GM21526 (cell line): ENCODE results near the gene CBX2.

ENCODE experiments used
- ATAC-seq: cut with Tn5 transposase; IDR thresholded peaks from one replicate; pipeline ENCODE4 v1.9.1; 2021; ENCODE audit warnings: moderate library complexity; ENCODE audit not compliant: unreplicated experiment, low FRiP score

The CBX2 gene

GRCh38 chr17:79822583-79823124 lies 44.7 kb downstream of the CBX2 start:
- no peak for ATAC-seq

DNA sequence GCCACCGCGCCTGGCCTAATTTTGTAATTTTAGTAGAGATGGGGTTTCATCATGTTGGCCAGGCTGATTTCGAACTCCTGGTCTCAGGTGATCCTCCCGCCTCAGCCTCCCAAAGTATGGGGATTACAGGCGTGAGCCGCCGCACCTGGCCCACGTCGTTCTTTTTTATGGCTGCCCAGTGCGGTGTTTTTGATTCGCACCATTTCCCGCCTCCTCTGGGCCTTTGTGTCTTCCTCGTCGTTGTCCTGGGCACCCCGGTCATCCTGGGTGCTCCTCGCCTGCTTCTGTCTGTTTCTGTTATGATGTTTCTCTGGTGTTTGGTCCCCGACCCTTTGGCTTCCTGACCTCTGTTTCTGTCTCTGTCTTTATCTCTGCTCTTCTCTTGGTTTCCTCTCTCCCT lies 46.3 kb downstream of the CBX2 start:
- ATAC-seq = no peak

DNA sequence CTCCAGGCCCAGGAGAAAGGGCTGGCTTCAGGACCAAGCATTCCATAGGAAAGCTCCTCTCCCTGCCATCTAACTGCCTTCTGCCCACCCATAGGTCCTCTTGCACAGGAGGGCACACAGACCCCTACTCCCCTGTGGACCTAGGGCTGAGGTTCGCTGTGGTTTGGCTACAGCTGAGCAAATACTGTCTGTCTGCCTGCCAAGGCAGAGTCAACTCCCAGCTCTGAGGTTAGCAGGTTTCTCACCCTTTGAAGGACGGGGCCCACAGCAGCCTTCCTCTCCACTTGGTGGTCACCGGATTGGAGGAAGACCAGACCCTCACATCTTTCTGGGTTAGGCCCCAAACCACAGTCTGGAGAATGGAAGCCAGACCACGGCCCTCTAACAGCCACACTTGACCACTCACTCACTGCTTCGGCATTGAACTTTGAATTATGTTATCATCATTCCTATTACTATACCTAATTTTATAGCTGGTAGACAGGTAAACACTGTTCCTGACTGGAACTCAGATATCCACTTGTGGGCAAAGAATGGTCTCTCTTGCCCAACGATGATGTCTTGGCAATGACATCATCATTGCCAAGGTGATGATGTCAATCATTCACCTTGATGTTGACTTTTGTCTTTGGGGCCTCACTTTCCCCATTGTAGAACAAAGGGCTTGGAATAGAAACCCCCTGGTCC lies 47.1 kb downstream of the CBX2 start:
- ATAC-seq = no peak

DNA sequence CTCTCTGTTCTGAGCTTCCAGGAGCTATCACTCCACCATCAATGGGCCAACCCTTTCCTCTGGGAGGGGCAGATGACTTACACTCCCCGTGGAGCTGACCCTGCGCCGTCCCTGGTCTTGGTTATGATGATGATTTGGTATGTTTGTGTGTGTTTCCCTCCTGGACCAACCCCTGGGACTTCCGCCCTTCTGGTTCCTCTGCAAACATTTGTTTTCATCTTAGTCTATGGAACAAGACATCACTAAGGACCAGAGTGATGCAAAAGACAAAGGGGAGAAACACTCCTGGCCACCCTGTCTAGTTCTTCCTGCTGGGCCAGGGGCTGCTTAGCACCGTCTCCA lies 47.6 kb downstream of the CBX2 start:
- no peak for ATAC-seq

GRCh38 chr17:79826204-79826680 lies 48.3 kb downstream of the CBX2 start:
- ATAC-seq = no peak

GRCh38 chr17:79826841-79827578 lies 49.1 kb downstream of the CBX2 start:
- ATAC-seq = no peak

- no peak for ATAC-seq
These were observed 51.1 kb downstream of the CBX2 start for GRCh38 chr17:79829004-79829403.

DNA sequence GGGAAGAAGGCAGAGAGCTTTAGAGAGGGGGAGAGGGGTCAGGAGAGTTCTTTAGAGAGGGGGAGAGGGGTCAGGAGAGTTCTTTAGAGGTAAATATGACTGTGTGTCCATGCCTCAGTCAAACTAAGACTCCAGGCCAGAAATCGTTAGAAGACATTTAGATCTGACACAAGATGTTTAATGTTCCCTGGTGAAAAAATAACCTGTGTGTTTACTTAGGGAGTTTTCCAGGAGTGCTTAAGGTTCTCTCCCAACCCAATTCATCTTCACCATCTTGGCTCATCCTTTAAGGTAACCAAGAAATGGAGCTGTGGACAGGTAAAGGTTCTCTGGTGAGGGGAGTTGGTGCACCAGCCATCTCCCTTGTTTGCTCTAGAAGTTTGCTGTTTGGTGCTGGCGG lies 51.5 kb downstream of the CBX2 start:
- no peak for ATAC-seq

DNA sequence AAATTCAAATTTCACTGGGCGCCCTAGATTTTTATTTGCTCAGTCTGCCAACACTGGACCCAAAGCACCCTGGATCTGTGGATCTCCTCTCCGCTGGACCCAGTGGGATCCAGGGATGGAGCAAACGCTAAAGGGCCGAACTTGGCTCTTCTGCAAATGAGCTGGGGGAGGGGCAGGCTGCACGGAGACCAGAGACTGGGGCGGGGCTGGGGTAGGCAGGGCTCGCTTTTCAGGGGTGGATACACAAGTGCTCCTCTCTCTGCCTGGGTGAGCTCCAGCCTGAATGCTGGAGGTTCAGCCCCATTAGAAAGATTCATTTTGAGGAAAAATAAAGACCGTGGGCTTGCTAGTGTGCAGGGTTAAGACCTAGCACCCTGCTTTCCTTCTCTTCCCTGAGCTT lies 52.4 kb downstream of the CBX2 start:
- no peak for ATAC-seq

DNA sequence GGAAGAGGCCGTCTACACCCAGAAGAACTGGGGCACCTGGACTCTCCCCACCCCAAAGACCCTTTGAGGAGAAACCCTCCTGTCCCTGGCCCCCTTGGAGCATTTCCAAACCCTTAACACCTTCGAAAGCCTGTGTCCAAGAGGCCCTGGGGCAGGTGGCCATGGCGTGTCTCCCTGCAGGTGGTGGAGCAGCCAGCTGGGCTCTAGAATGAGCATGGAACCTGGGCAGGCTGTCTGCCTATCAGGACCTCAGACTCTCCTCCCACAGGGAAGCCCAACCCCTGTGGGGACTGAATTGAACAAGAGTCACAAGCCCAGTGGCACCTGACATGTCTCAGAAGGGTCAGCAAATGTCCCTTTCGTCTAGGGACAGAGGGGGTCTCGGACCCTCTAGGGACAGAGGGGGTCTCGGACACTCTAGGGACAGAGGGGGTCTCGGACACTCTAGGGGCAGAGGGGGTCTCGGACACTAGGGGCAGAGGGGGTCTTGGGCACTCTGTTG lies 52.9 kb downstream of the CBX2 start:
- ATAC-seq = no peak

GRCh38 chr17:79831265-79832217 lies 53.6 kb downstream of the CBX2 start:
- no peak for ATAC-seq

DNA sequence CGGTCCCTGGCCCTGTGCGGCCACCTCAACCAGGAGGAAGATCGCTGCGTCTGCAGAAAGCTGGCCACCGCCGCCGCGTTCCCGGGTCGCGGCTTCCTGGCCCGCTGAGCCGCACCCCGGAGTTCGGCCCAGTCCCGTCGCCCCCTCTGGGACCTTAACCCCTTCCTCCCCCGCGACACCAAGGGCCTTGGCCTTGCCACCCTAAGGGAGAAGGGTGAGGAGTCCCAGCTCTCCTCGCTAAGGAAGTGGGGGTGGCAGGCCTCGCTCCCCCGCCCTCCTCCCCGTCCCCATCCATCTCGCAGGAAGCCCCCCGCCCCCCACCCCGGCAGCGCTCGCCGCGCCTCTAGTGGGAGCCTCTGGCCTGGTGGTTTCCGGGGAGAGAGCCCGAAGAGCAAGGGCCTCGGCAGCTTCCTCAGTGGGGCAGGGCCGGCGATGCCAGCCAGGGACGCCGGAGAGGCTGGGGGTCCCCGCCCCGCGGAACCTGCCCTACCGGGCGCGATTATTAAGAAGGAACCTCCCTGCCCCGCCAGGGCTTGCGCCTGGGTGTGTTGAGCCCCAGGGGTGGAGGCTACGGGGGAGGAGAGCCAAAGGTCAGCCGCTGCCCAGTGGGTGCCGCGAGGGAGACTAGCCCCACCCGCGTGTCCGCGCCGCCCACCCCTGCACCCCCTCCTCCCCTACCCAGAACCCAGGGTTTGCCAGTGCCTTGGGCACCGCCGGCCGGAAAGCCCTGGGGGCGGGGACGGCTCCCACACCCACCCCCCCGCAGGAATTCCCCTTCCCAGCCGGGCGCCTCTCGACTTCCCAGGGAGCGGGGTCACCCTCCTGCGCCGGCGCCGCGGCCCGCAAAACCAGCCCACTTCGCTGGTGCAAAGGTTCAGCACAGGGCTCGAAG lies 54.5 kb downstream of the CBX2 start:
- no peak for ATAC-seq

DNA sequence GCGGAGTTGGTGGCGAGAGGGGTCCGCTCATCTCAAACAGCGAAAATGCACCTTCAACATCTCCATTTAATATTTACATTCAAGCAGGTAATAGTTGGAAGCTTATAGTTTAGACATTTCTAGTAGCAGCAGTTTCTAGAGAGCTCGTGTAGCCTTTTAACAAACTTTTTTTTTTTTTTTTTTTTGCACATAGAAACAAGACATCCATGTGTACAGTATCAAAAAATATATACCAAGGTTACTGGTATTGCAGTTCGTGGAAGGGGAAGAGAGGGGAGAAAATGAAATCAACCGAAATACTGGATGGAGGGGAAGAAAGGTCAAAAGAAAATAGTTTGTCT lies 55.1 kb downstream of the CBX2 start:
- ATAC-seq = no peak

DNA sequence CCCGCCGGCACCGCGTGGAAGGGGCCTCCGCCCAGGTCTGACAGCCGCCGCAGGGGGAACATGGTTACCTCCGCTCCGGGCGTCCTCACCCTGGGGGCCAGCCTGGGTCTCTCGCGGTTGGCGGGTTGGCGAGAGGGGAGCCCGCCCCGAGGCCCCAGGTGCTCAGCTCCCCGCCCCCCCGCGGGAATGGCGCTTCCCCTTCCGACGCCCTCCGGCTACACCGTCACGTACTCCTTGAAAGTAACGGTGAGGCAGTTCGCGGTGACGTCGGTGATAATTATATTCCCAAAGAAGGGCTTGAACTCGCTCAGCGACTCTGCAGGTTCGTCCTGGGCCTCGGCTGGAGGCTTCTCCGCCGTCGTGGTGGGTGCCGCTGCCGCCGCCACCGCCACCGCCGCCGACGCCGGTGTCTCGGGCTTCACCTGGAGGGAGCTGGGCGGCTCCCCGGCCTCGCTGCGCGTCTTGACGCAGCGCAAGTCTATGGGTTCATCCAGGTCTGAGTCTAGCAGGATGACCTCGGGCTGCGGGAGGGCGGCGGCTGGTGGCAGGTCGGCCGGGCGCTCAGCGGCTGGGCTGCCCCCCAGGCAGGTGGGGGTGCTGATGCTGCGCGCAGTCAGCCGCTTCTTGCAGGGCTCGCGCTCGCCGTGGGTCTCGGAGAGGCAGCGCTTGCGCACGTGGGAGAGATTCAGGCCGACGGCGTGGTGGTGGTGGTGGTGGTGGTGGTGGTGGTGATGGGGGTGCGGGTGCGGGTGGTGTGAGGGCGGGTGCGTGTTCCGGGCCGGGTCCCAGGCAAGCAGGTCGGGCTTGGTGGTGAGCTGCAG lies 56.0 kb downstream of the CBX2 start:
- no peak for ATAC-seq

- ATAC-seq = no peak
These were observed 56.9 kb downstream of the CBX2 start for GRCh38 chr17:79834565-79835469.

DNA sequence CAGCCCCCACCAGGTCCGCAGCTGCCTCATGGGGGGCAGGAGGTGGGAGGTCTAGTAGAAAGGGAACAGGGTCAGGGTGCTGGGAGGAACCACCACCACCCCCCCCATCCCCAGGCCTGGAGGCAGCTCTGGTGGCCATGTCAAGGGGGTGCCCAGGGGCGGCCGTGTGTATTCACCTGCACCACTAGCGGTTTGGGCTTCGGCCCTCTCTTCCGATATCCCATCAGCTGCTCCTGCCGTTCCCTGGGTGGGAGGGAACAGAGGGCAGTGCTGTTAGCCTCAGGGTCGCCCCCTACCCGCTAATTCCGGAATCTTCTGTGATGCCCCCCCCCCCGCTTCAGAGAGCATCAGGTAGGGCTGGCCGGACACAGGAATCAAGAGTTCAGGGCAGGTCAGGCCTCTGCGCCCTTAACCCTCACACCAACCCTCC lies 57.5 kb downstream of the CBX2 start:
- no peak for ATAC-seq

GRCh38 chr17:79835953-79836509 lies 58.1 kb downstream of the CBX2 start:
- no peak for ATAC-seq
